Activated CD8-positive, alpha-beta T cell treated with anti-CD3 and anti-CD28 coated beads for 36 hours (primary cell): Measurements from ENCODE around the gene PTPRJ. TPM values are rescaled to one million over a fixed set of nuclear protein-coding genes. Genes with fewer than 3 reads are reported as not detected.

Source experiments
- ATAC-seq: fragments of 200-7000 bp; cut with Tn5 transposase; one replicate; pipeline ENCODE4 v1.10.0; 2021; ENCODE audit warnings: mild to moderate bottlenecking, moderate library complexity
- CTCF ChIA-PET: fragments of 350-600 bp; sonication (Branson Sonifier 250); formaldehyde crosslinking; loops from one replicate; lab custom pipeline; 2021; ENCODE audit warnings: antibody characterized with exemption; lab: Charles Lee
- POLR2A ChIA-PET: fragments of 350-600 bp; sonication (Branson Sonifier 250); formaldehyde crosslinking; loops from one replicate; lab custom pipeline; 2021; ENCODE audit warnings: antibody characterized with exemption; lab: Charles Lee
- DNase-seq: peaks from one replicate; pipeline ENCODE4 v3.0.0-alpha.2; 2020
- H3K27ac Mint-ChIP-seq: one replicate; pipeline ENCODE4 v1.8.0; 2021; ENCODE audit warnings: mild to moderate bottlenecking, mixed read lengths
- H3K27me3 Mint-ChIP-seq: one replicate; pipeline ENCODE4 v1.8.0; 2021; ENCODE audit warnings: mixed read lengths
- H3K36me3 Mint-ChIP-seq: one replicate; pipeline ENCODE4 v1.8.0; 2021; ENCODE audit warnings: low read depth, mixed read lengths
- H3K4me1 Mint-ChIP-seq: one replicate; pipeline ENCODE4 v1.8.0; 2021; ENCODE audit warnings: low read depth, mixed read lengths
- H3K4me3 Mint-ChIP-seq: one replicate; pipeline ENCODE4 v1.8.0; 2021; ENCODE audit warnings: mild to moderate bottlenecking, moderate library complexity, mixed read lengths
- H3K9me3 Mint-ChIP-seq: one replicate; pipeline ENCODE4 v1.8.0; 2021; ENCODE audit warnings: mixed read lengths
- CTCF ChIP-seq: fragments of 200-600 bp; IDR thresholded peaks from one replicate; pipeline ENCODE4 v1.8.0; 2022; ENCODE audit warnings: antibody characterized with exemption, mild to moderate bottlenecking
- intact Hi-C: fragments of 100-400 bp; cut with micrococcal nuclease; formaldehyde crosslinking; loops from one replicate; pipeline ENCODE4 v1.10.0; 2022
- total RNA-seq, 2 experiments: library from RNA; stranded (reverse); gene quantifications; one replicate each; pipeline ENCODE4 v1.2.3, GENCODE V29; 2021

PTPRJ gene
- total RNA-seq, 2 experiments from 2014 or later: 21.5 to 23.4 TPM

GRCh38 chr11:48087974-48088681 is 107.8 kb downstream of the PTPRJ start:
- POLR2A ChIA-PET: no interaction called here
- no peak for TF ChIP-seq CTCF
- DNase-seq (no peak), ATAC-seq (no peak)
- no peaks in the 10 kb centered on the region for H3K27me3 Mint-ChIP-seq
- intact Hi-C loops: no loop called here
- no peak overlapping the region for H3K4me3 Mint-ChIP-seq
- CTCF ChIA-PET: interaction anchor here (0.8 to 2.0 kb wide), 3 partner anchors 20 to 154 kb away, joined by 3 to 6 read pairs (median 3); no protein-coding TSS in a partner anchor
- H3K4me1 Mint-ChIP-seq: peaks cover 43% of the 10 kb centered on the region
- H3K27ac Mint-ChIP-seq: no peak overlapping the region
- H3K36me3 Mint-ChIP-seq: peaks cover 6% of the 10 kb centered on the region
- no peaks in the 10 kb centered on the region for H3K9me3 Mint-ChIP-seq

- Mint-ChIP-seq H3K27me3 (no peaks in the 10 kb centered on the region), H3K36me3 (peaks cover 5% of the 10 kb centered on the region), H3K27ac (no peak overlapping the region), H3K9me3 (no peaks in the 10 kb centered on the region), H3K4me1 (peaks cover 42% of the 10 kb centered on the region), H3K4me3 (no peak overlapping the region)
- CTCF ChIA-PET: interaction anchor here (0.8 to 2.0 kb wide), 4 partner anchors 17 to 154 kb away, joined by 3 to 6 read pairs (median 3); no protein-coding TSS in a partner anchor
- no peak for TF ChIP-seq CTCF
- intact Hi-C loops: no loop called here
- ATAC-seq: no peak
- POLR2A ChIA-PET: interaction anchor here (0.7 kb wide), 1 partner anchor 537 kb away, joined by 3 read pairs; no protein-coding TSS in a partner anchor
- no peak for DNase-seq
Observed at GRCh38 chr11:48088682-48089050, 108.3 kb downstream of the PTPRJ start.

GRCh38 chr11:48090174-48090573 is 109.8 kb downstream of the PTPRJ start:
- no peak for TF ChIP-seq CTCF
- ChIA-PET CTCF (no interaction called here), POLR2A (no interaction called here)
- H3K27me3 Mint-ChIP-seq: no peaks in the 10 kb centered on the region
- DNase-seq: no peak
- peaks cover 51% of the 10 kb centered on the region for H3K4me1 Mint-ChIP-seq
- no peak for ATAC-seq
- no peak overlapping the region for H3K4me3 Mint-ChIP-seq
- intact Hi-C loops: no loop called here
- no peaks in the 10 kb centered on the region for H3K9me3 Mint-ChIP-seq
- no peaks in the 10 kb centered on the region for H3K36me3 Mint-ChIP-seq
- no peak overlapping the region for H3K27ac Mint-ChIP-seq

- Mint-ChIP-seq H3K4me1 (peaks cover 54% of the 10 kb centered on the region), H3K36me3 (no peaks in the 10 kb centered on the region), H3K9me3 (no peaks in the 10 kb centered on the region), H3K4me3 (no peak overlapping the region), H3K27me3 (no peaks in the 10 kb centered on the region), H3K27ac (no peak overlapping the region)
- CTCF ChIA-PET: interaction anchor here (2.4 kb wide), 1 partner anchor 17 kb away, joined by 11 read pairs; no protein-coding TSS in a partner anchor
- TF ChIP-seq CTCF: no peak
- intact Hi-C loops: no loop called here
- no peak for ATAC-seq
- POLR2A ChIA-PET: interaction anchor here (0.6 kb wide), 1 partner anchor 91 kb away, joined by 3 read pairs; no protein-coding TSS in a partner anchor
- DNase-seq: no peak
Observed at GRCh38 chr11:48091426-48092102, 111.2 kb downstream of the PTPRJ start.

GRCh38 chr11:48093323-48093722 is 113.0 kb downstream of the PTPRJ start:
- Mint-ChIP-seq H3K9me3 (no peaks in the 10 kb centered on the region), H3K27ac (no peak overlapping the region), H3K4me3 (no peak overlapping the region), H3K36me3 (no peaks in the 10 kb centered on the region), H3K27me3 (no peaks in the 10 kb centered on the region), H3K4me1 (peaks cover 64% of the 10 kb centered on the region)
- intact Hi-C loops: no loop called here
- ATAC-seq (no peak), DNase-seq (no peak)
- ChIA-PET CTCF (interaction anchor here (2.4 kb wide), 1 partner anchor 15 kb away, joined by 11 read pairs; no protein-coding TSS in a partner anchor), POLR2A (interaction anchor here (0.9 kb wide), 1 partner anchor 92 kb away, joined by 3 read pairs; no protein-coding TSS in a partner anchor)
- TF ChIP-seq CTCF: no peak
